MCF 10A (cell line): ENCODE results near the gene RFT1. TPM values are rescaled to one million over a fixed set of nuclear protein-coding genes. Genes with fewer than 3 reads are reported as not detected.

Experiments
- BruUV-seq: library from RNA; stranded (reverse); fragments of 400-500 nt; replicated peaks from 2 replicates; lab custom pipeline; 2021; lab: Mats Ljungman, UMichigan
- CTCF ChIA-PET: fragments of 300-600 bp; sonication (Branson Sonifier 250); formaldehyde crosslinking; extraction: SDS; loops from one replicate; lab custom pipeline; 2021; ENCODE audit warnings: antibody characterized with exemption, inconsistent platforms; lab: Yijun Ruan, JAX
- POLR2A ChIA-PET: fragments of 300-600, 350-650 bp; sonication (Branson Sonifier 250); formaldehyde crosslinking; extraction: SDS; loops from one replicate; lab custom pipeline; 2020; ENCODE audit warnings: antibody characterized with exemption, inconsistent platforms; lab: Yijun Ruan, JAX
- DNase-seq: peaks from one replicate; pipeline ENCODE4 v3.0.0-alpha.2; 2018; ENCODE audit not compliant: unreplicated experiment
- H3K27ac Mint-ChIP-seq: one replicate; pipeline ENCODE4 v1.8.0; 2022; ENCODE audit warnings: mild to moderate bottlenecking, low read depth, mixed read lengths; ENCODE audit not compliant: unreplicated experiment
- H3K27me3 Mint-ChIP-seq: one replicate; pipeline ENCODE4 v1.8.0; 2022; ENCODE audit warnings: mixed read lengths; ENCODE audit not compliant: insufficient read depth, unreplicated experiment
- H3K36me3 Mint-ChIP-seq: one replicate; pipeline ENCODE4 v1.8.0; 2022; ENCODE audit warnings: mild to moderate bottlenecking, moderate library complexity, mixed read lengths; ENCODE audit not compliant: insufficient read depth, unreplicated experiment
- H3K4me1 Mint-ChIP-seq: one replicate; pipeline ENCODE4 v1.8.0; 2022; ENCODE audit warnings: mixed read lengths; ENCODE audit not compliant: insufficient read depth, unreplicated experiment
- H3K4me3 Mint-ChIP-seq: one replicate; pipeline ENCODE4 v1.8.0; 2022; ENCODE audit warnings: mild to moderate bottlenecking, moderate library complexity, mixed read lengths; ENCODE audit not compliant: unreplicated experiment
- H3K9me3 Mint-ChIP-seq: one replicate; pipeline ENCODE4 v1.8.0; 2022; ENCODE audit warnings: mixed read lengths; ENCODE audit not compliant: unreplicated experiment
- CTCF ChIP-seq: fragments of 200-600 bp; IDR thresholded peaks from one replicate; pipeline ENCODE4 v1.8.0; 2022; ENCODE audit warnings: antibody characterized with exemption, mild to moderate bottlenecking; ENCODE audit not compliant: unreplicated experiment
- intact Hi-C: fragments of 100-400 bp; cut with micrococcal nuclease; formaldehyde crosslinking; loops from 2 replicates; pipeline ENCODE4 v1.14.1; 2022
- total RNA-seq: library from RNA; stranded (reverse); gene quantifications from 2 replicates; pipeline ENCODE4 v1.2.3, GENCODE V29; 2022

Gene RFT1
- total RNA-seq, 1 experiment from 2014 or later, result 42.7 TPM

- TF ChIP-seq CTCF, result no peak
- CTCF ChIA-PET, result interaction anchor here (0.6 to 11.5 kb wide), 9 partner anchors 9 to 217 kb away, joined by 3 to 220 read pairs (median 4); no protein-coding TSS in a partner anchor
- Mint-ChIP-seq H3K27ac (no peak overlapping the region), H3K9me3 (no peaks in the 10 kb centered on the region), H3K4me1 (peaks cover 8% of the 10 kb centered on the region), H3K4me3 (no peak overlapping the region), H3K36me3 (no peaks in the 10 kb centered on the region), H3K27me3 (no peaks in the 10 kb centered on the region)
- BruUV-seq, result no TSS peak
- intact Hi-C loops, result no loop called here
- DNase-seq, result no peak
- POLR2A ChIA-PET, result interaction anchor here (0.6 to 1.0 kb wide), 4 partner anchors 28 to 642 kb away, joined by 3 to 4 read pairs (median 4); partner anchors contain the start of gene PRKCD
Measured at GRCh38 chr3:53132347-53132746, 2.1 kb upstream of the RFT1 start.

GRCh38 chr3:53131096-53131495, 861 bp upstream of the RFT1 start:
- Mint-ChIP-seq H3K4me3 (peak overlapping the region; percentile 92), H3K9me3 (no peaks in the 10 kb centered on the region), H3K27me3 (no peaks in the 10 kb centered on the region), H3K27ac (peak overlapping the region; percentile 97), H3K4me1 (peaks cover 8% of the 10 kb centered on the region), H3K36me3 (peaks cover 8% of the 10 kb centered on the region)
- BruUV-seq, result no TSS peak
- CTCF ChIA-PET, result interaction anchor here (0.6 to 11.5 kb wide), 8 partner anchors 8 to 139 kb away, joined by 3 to 220 read pairs (median 5); no protein-coding TSS in a partner anchor
- intact Hi-C loops, result no loop called here
- DNase-seq, result no peak
- POLR2A ChIA-PET, result interaction anchor here (0.7 to 3.2 kb wide), 9 partner anchors 9 to 368 kb away, joined by 3 to 18 read pairs (median 3); partner anchors contain the start of gene PRKCD
- TF ChIP-seq CTCF, result no peak

GRCh38 chr3:53129344-53129743, 891 bp downstream of the RFT1 start:
- no TSS peak for BruUV-seq
- no peak for TF ChIP-seq CTCF
- H3K36me3 Mint-ChIP-seq, result peaks cover 24% of the 10 kb centered on the region
- no peaks in the 10 kb centered on the region for H3K9me3 Mint-ChIP-seq
- DNase-seq, result no peak
- H3K4me1 Mint-ChIP-seq, result peaks cover 8% of the 10 kb centered on the region
- ChIA-PET CTCF (interaction anchor here (1.2 to 11.5 kb wide), 3 partner anchors 14 to 125 kb away, joined by 3 to 220 read pairs (median 44); no protein-coding TSS in a partner anchor), POLR2A (interaction anchor here (0.6 to 3.2 kb wide), 11 partner anchors 10 to 219 kb away, joined by 3 to 18 read pairs (median 4); partner anchors contain the start of genes DCP1A and PRKCD)
- peak overlapping the region; percentile 97 for H3K27ac Mint-ChIP-seq
- intact Hi-C loops, result no loop called here
- H3K4me3 Mint-ChIP-seq, result peak overlapping the region; percentile 92
- no peaks in the 10 kb centered on the region for H3K27me3 Mint-ChIP-seq

- TF ChIP-seq CTCF, result no peak
- BruUV-seq, result no TSS peak
- no peak overlapping the region for H3K4me3 Mint-ChIP-seq
- H3K9me3 Mint-ChIP-seq, result no peaks in the 10 kb centered on the region
- peaks cover 8% of the 10 kb centered on the region for H3K4me1 Mint-ChIP-seq
- intact Hi-C loops, result no loop called here
- no peak overlapping the region for H3K27ac Mint-ChIP-seq
- H3K36me3 Mint-ChIP-seq, result peaks cover 52% of the 10 kb centered on the region
- ChIA-PET CTCF (interaction anchor here (1.3 to 11.5 kb wide), 3 partner anchors 11 to 70 kb away, joined by 3 to 220 read pairs (median 44); partner anchors contain the start of gene PRKCD), POLR2A (no interaction called here)
- H3K27me3 Mint-ChIP-seq, result no peaks in the 10 kb centered on the region
- no peak for DNase-seq
Measured at GRCh38 chr3:53126601-53127000, 3.6 kb downstream of the RFT1 start.
